Lower lobe of right lung (tissue), 2 donors: ENCODE data around the gene EYA4. TPM values are rescaled to one million over a fixed set of nuclear protein-coding genes. Genes with fewer than 3 reads are reported as not detected.
"Not testable (repeated sequence)": the region's sequence is repeated elsewhere in the genome, so short reads cannot be mapped to it uniquely, and the experiment has no call there.

Experiments
- ATAC-seq, 2 donors: fragments of 200-7000 bp; cut with Tn5 transposase; one replicate each; pipeline ENCODE4 v1.9.1; 2020 to 2022; ENCODE audit warnings: mild to moderate bottlenecking in 2 of 2, moderate library complexity in 2 of 2
- DNase-seq: peaks from one replicate; pipeline ENCODE4 v3.0.0-alpha.2; 2020
- H3K27ac ChIP-seq: fragments of 200-600 bp; one replicate; pipeline ENCODE4 v1.8.0; 2022
- H3K27me3 ChIP-seq: fragments of 200-600 bp; one replicate; pipeline ENCODE4 v1.8.0; 2022; ENCODE audit warnings: low read depth
- H3K36me3 ChIP-seq: fragments of 200-600 bp; one replicate; pipeline ENCODE4 v1.8.0; 2022; ENCODE audit warnings: mild to moderate bottlenecking
- H3K4me1 ChIP-seq: fragments of 200-600 bp; one replicate; pipeline ENCODE4 v1.8.0; 2022
- H3K4me3 ChIP-seq: fragments of 200-600 bp; one replicate; pipeline ENCODE4 v1.8.0; 2022; ENCODE audit warnings: mild to moderate bottlenecking
- H3K9me3 ChIP-seq: fragments of 200-600 bp; one replicate; pipeline ENCODE4 v1.8.0; 2022
- CTCF ChIP-seq: fragments of 200-600 bp; IDR thresholded peaks from one replicate; pipeline ENCODE4 v1.8.0; 2022; ENCODE audit warnings: antibody characterized with exemption, mild to moderate bottlenecking
- intact Hi-C: fragments of 100-400 bp; cut with DNase I; formaldehyde crosslinking; loops from one replicate; pipeline ENCODE4 v1.11.0; 2022
- total RNA-seq: library from RNA; stranded (reverse); fragmentation: NEBNext Ultra II Directional; extraction: Animal tissue kit (Norgen Biotek cat#: 25700); gene quantifications from one replicate; pipeline ENCODE4 v1.2.1, GENCODE V29; 2021
- donor health status: DM: no; HTN: yes; CAD: no; lungs with severe emphysema.

Gene EYA4
- total RNA-seq, 1 donor from 2014 or later, result 2.6 TPM

GRCh38 chr6:133393891-133394290, 152.7 kb downstream of the EYA4 start:
- H3K27ac ChIP-seq, result no peak overlapping the region
- no peak for TF ChIP-seq CTCF
- H3K4me3 ChIP-seq, result no peak overlapping the region
- no peaks in the 10 kb centered on the region for H3K9me3 ChIP-seq
- DNase-seq (no peak), ATAC-seq (no peak)
- intact Hi-C loops, result no loop called here
- no peaks in the 10 kb centered on the region for H3K27me3 ChIP-seq
- H3K36me3 ChIP-seq, result no peaks in the 10 kb centered on the region
- no peaks in the 10 kb centered on the region for H3K4me1 ChIP-seq

GRCh38 chr6:133394630-133395029, 153.5 kb downstream of the EYA4 start:
- H3K27ac ChIP-seq, result no peak overlapping the region
- intact Hi-C loops, result no loop called here
- no peak for ATAC-seq
- DNase-seq, result no peak
- H3K27me3 ChIP-seq, result no peaks in the 10 kb centered on the region
- no peaks in the 10 kb centered on the region for H3K4me1 ChIP-seq
- TF ChIP-seq CTCF, result no peak
- H3K9me3 ChIP-seq, result no peaks in the 10 kb centered on the region
- H3K36me3 ChIP-seq, result no peaks in the 10 kb centered on the region
- H3K4me3 ChIP-seq, result no peak overlapping the region

- Histone ChIP-seq H3K27ac (no peak overlapping the region), H3K27me3 (no peaks in the 10 kb centered on the region), H3K9me3 (no peaks in the 10 kb centered on the region), H3K4me1 (no peaks in the 10 kb centered on the region), H3K4me3 (no peak overlapping the region), H3K36me3 (no peaks in the 10 kb centered on the region)
- intact Hi-C loops, result no loop called here
- no peak for TF ChIP-seq CTCF
- no peak for ATAC-seq
- no peak for DNase-seq
These were observed 155.3 kb downstream of the EYA4 start for GRCh38 chr6:133396233-133396983.

GRCh38 chr6:133396984-133397348, 155.8 kb downstream of the EYA4 start:
- Histone ChIP-seq H3K4me3 (no peak overlapping the region), H3K27ac (no peak overlapping the region), H3K27me3 (no peaks in the 10 kb centered on the region), H3K4me1 (no peaks in the 10 kb centered on the region), H3K9me3 (no peaks in the 10 kb centered on the region), H3K36me3 (no peaks in the 10 kb centered on the region)
- ATAC-seq, result no peak
- TF ChIP-seq CTCF, result no peak
- DNase-seq, result no peak
- intact Hi-C loops, result no loop called here

- DNase-seq, ATAC-seq: not testable (repeated sequence)
These were observed 156.4 kb downstream of the EYA4 start for GRCh38 chr6:133397601-133398000.

GRCh38 chr6:133399426-133399825, 158.3 kb downstream of the EYA4 start:
- Histone ChIP-seq H3K4me3 (no peak overlapping the region), H3K27ac (no peak overlapping the region), H3K27me3 (no peaks in the 10 kb centered on the region), H3K36me3 (no peaks in the 10 kb centered on the region), H3K9me3 (no peaks in the 10 kb centered on the region), H3K4me1 (no peaks in the 10 kb centered on the region)
- TF ChIP-seq CTCF, result no peak
- no peak for DNase-seq
- ATAC-seq, result no peak
- intact Hi-C loops, result no loop called here

More at GRCh38 chr6:133397601-133398000, 156.4 kb downstream of the EYA4 start:
- H3K4me1 ChIP-seq, intact Hi-C loops, H3K4me3 ChIP-seq, H3K36me3 ChIP-seq, H3K27ac ChIP-seq, H3K9me3 ChIP-seq, H3K27me3 ChIP-seq: not testable (repeated sequence)
